Stimulated activated CD4-positive, alpha-beta T cell treated with anti-CD3 and anti-CD28 coated beads, Interleukin-15, amount 100 ng/mL, for 1 hour (primary cell): ENCODE data around the gene CACNA1C.

Experiments
- DNase-seq, 2 donors: peaks; one replicate each; pipeline ENCODE4 v3.0.0-alpha.2; 2020; ENCODE audit warnings: low read depth in 1 of 2, low spot score in 1 of 2

Gene CACNA1C

GRCh38 chr12:2403221-2403976 is 350.6 kb downstream of the CACNA1C start:
- DNase-seq, result no peak

GRCh38 chr12:2405039-2405438 is 352.3 kb downstream of the CACNA1C start:
- no peak for DNase-seq

DNA sequence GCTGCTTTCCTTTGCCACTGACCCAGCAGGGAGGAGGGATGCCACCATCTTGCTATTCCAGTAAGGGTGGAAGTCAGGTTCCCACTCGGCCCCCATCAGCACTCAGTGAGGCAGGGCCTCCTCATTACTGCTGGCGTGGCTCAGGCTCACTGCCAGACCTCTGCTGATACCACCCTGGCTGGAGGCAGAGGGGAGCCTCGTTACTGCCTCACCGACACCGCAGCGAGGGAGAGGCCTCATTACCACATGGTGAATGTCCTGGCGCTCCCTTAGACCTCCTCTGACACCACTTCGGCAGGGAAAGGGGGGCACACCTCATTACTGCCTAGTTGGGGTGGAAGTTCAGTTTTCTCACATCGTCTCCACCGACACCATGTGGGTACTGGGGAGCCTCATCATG is 354.1 kb downstream of the CACNA1C start:
- DNase-seq, result no peak

DNA sequence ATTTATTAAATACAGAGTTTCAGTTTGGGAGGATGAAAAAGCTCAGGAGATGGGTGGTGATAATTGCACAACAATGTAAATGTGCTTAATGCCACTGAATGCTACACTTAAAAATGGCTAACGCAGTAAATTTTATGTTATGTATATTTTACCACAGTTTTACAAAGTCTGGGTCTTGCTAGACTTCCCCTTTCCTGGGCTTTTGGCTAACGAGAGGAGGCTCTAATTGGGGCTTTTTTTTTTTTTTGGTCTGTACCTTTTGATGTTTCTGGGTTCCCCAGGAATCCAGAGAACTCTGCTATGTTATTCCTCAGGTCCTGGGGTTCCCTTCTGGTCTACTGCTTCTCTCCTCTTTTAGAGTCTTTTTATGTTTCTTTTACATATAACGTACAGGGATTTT is 355.5 kb downstream of the CACNA1C start:
- DNase-seq, result no peak

GRCh38 chr12:2409656-2410265 is 357.0 kb downstream of the CACNA1C start:
- DNase-seq, result no peak

GRCh38 chr12:2410496-2410895 is 357.7 kb downstream of the CACNA1C start:
- no peak for DNase-seq

GRCh38 chr12:2411011-2411410 is 358.2 kb downstream of the CACNA1C start:
- no peak for DNase-seq

- no peak for DNase-seq
Observed at GRCh38 chr12:2411616-2412304, 359.0 kb downstream of the CACNA1C start.

- DNase-seq, result no peak
Observed at GRCh38 chr12:2412305-2412643, 359.5 kb downstream of the CACNA1C start.

DNA sequence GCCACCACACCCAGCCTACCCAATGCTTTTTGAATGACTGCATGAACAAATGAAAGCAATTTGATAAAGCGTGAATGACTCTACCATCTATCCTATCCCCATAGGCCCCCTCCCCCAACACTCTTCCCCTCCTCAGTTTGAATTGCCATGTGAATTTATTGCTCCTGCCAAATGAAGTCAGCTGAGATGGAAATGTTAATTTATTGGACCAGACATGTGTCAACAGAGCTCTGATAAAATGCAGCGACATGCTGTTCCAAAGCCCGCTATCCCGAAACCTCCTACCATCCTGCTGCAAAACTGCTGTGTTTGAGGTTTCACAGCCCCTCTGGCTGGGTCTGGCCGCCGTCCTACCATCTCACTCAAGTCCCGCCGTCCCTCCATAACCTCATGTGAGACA is 360.5 kb downstream of the CACNA1C start:
- DNase-seq, result no peak

DNA sequence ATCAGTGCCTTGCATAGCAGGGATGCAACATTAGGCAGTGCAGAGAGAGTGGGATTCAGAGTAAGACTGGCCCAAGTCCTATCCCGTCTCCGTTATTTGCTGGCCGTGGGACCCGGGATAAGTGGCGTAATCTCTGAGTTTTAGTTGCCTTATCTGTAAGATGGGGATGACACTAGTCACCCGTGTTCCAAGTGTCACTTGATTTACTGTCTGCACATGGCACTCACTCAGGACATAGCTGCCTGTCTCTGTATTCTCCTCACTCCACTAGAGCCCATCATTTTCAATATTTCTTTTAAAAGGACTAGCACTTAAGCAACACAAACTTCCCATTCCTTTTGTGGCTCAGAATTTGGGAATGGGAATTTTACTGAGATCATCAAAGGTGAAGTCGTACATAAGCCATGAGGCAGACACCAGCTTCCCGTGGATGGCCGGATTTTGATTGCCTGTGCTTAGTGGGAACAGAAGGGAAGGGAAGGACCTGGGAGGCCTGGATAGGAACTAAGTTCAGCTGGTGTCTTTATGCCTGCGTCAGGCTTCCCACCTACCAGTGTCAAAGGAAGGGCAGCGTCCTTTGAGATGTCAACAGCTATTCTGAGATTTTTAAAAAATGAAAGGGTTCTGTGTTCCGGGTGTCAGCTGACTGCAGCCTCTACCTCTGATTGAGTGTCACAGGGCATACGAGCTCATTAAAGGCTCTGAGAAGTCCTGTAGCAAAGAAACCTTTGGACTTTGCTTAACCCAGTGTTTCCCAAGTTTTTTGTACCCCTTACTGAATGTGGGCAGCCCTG is 361.4 kb downstream of the CACNA1C start:
- DNase-seq, result no peak

DNA sequence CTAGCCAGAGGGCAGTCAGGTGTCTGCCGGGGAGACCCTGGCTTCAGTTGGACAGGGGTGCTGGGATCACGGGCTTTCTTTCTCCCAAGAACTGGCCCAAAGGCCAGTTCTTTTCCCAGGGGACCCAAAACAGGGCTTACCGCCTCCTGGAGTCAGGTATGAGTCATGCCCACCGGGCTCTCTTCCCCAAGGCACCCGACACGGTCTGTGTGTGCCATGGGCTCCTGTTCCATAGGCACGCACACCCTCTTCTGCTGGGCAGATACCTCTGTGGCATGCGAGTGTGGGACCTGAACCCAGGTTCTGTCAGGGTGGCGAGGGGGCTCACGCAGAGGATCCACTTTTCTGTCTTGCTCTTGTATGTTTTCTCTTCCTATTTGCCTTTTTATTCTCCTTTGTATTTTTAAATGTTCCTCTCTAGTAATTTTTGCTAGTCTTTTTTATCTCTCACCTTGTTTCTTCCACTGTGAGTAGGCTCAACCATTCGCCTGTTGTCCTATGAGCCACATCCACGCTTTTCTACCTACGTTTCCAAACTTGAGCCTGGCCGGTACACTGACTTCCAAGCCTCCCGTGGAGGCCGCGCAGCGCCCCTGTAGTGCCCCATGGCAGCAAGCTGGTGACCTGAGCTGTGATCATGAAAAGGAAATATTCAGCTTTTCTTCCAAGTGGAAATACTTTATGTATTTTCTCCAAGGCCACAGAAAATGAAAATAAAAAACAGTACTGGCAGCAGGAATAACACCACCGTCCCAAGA is 362.2 kb downstream of the CACNA1C start:
- DNase-seq, result no peak

DNA sequence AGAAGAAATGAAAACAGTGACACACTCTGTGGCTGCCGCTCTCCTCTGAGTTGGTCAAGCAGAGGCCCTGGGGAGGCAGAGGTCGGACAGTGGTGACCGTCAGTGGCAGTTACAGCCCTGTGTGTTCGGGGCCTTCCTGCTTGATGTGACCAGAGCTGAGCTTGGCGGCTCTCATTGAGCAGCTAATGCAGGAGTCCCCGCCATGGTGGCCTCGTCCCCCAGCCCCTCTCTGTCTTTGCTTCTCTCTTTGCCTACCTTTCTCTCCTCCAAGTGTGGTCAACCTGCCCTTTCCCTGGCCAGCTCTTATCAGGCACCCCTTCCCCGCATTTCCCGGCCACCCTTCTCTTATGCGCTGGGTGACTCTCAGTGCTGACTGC is 362.8 kb downstream of the CACNA1C start:
- no peak for DNase-seq

- no peak for DNase-seq
Observed at GRCh38 chr12:2416158-2416557, 363.4 kb downstream of the CACNA1C start.

GRCh38 chr12:2417481-2418160 is 364.8 kb downstream of the CACNA1C start:
- no peak for DNase-seq

- no peak for DNase-seq
Observed at GRCh38 chr12:2418579-2418978, 365.8 kb downstream of the CACNA1C start.

DNA sequence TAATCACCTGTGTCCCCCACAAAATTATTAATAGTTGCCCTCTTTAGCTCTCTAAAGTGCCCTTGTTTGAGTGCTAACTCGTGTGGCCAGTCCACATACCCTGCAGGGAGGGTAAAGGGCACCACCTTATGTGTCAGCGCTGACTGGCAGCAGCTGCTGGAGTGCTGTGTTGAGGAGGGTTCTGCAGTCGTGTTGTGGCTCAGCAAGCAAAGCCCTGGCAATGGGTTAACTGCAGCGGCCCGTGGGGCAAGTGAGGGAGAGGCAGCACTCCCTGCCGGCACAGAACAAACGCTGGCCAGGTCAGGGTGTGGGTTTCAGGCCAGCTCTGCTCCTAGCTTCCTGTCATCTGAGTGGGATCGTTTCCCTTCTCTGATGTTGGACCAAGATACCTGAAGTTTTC is 369.8 kb downstream of the CACNA1C start:
- no peak for DNase-seq

DNA sequence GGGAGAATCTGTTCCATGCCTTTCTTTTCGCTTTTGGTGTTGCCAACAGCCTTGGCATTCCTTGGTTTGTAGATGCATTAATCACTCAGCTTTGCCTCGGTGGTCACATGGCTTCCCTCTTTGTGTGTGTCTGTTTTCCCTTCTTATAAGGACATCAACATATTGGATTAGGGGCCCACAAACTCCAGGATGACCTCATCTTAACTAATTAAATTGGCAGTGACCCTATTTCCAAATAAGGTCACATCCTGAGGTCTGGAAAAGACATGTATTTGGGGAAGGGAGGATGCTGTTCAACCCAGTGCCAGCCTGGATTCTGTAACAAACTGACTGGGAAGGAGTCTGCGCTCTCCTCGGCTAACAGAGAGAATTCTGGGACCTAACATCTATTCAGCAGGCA is 376.2 kb downstream of the CACNA1C start:
- no peak for DNase-seq

GRCh38 chr12:2431810-2432209 is 379.0 kb downstream of the CACNA1C start:
- no peak for DNase-seq

DNA sequence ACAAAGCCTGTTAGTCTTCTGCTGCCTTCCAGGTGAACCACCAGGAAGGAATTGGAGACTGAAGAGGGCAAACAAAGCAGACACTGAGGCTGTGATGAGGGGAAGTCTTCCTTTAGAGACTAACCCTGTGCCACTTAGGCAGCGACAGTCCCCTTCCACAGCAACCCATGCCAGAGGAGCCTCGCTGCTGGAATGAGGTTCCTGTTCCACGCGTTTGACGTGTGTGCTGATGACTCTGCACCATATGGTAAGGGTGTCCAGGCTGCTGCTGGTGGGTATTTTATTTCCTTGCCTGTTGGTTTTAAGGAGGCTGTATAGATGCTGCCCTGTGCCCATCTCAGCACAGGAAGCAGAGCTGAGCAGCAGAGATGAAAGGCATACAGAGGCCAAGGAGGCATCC is 380.1 kb downstream of the CACNA1C start:
- no peak for DNase-seq
